ENCODE measurements around the gene PEX5L.
A peak's percentile ranks its signal among the peaks of the same experiment; 100 is the strongest.

The PEX5L gene

GRCh38 chr3:179842061-179842460 is 194.7 kb downstream of the PEX5L start:
- no peak for TF ChIP-seq CTCF (IDR thresholded peaks at IDR 0.05; ENCODE audit: low read depth, low read length)
- no peak for DNase-seq (ENCODE audit: low read depth, low spot score)
- in situ Hi-C loops (cut with HindIII; ENCODE audit: low sequenced_read_pairs) = no loop called here

GRCh38 chr3:179840985-179841384 is 195.8 kb downstream of the PEX5L start:
- peak; percentile 62 for DNase-seq (ENCODE audit: low read depth, low spot score)
- no peak overlapping the region for H3K4me3 ChIP-seq (ENCODE audit: low read depth, low read length)
- no peak for TF ChIP-seq CTCF (IDR thresholded peaks at IDR 0.05; ENCODE audit: low read depth, low read length)
- in situ Hi-C loops (cut with HindIII; ENCODE audit: low sequenced_read_pairs) = no loop called here

More at GRCh38 chr3:179842061-179842460, 194.7 kb downstream of the PEX5L start:
- no peak overlapping the region for H3K4me3 ChIP-seq (ENCODE audit: low read depth, low read length)

- in situ Hi-C loops (cut with HindIII; ENCODE audit: low sequenced_read_pairs) = no loop called here
- DNase-seq (ENCODE audit: low read depth, low spot score) = peak; percentile 17
- H3K4me3 ChIP-seq (ENCODE audit: low read depth, low read length) = no peak overlapping the region
- TF ChIP-seq CTCF (IDR thresholded peaks at IDR 0.05; ENCODE audit: low read depth, low read length) = no peak
Observed at GRCh38 chr3:179837374-179837773, 199.4 kb downstream of the PEX5L start.

- in situ Hi-C loops (cut with HindIII; ENCODE audit: low sequenced_read_pairs) = no loop called here
- TF ChIP-seq CTCF (IDR thresholded peaks at IDR 0.05; ENCODE audit: low read depth, low read length) = no peak
- DNase-seq (ENCODE audit: low read depth, low spot score) = no peak
- no peak overlapping the region for H3K4me3 ChIP-seq (ENCODE audit: low read depth, low read length)
Observed at GRCh38 chr3:179833294-179833693, 203.4 kb downstream of the PEX5L start.

GRCh38 chr3:179832333-179832854 is 204.3 kb downstream of the PEX5L start:
- H3K4me3 ChIP-seq (ENCODE audit: low read depth, low read length) = no peak overlapping the region
- no peak for TF ChIP-seq CTCF (IDR thresholded peaks at IDR 0.05; ENCODE audit: low read depth, low read length)
- DNase-seq (ENCODE audit: low read depth, low spot score) = no peak
- in situ Hi-C loops (cut with HindIII; ENCODE audit: low sequenced_read_pairs) = no loop called here

GRCh38 chr3:179829401-179829800 is 207.3 kb downstream of the PEX5L start:
- no peak for DNase-seq (ENCODE audit: low read depth, low spot score)
- TF ChIP-seq CTCF (IDR thresholded peaks at IDR 0.05; ENCODE audit: low read depth, low read length) = peak; percentile 11
- no peak overlapping the region for H3K4me3 ChIP-seq (ENCODE audit: low read depth, low read length)
- in situ Hi-C loops (cut with HindIII; ENCODE audit: low sequenced_read_pairs) = no loop called here

GRCh38 chr3:179828738-179829137 is 208.0 kb downstream of the PEX5L start:
- TF ChIP-seq CTCF (IDR thresholded peaks at IDR 0.05; ENCODE audit: low read depth, low read length) = no peak
- in situ Hi-C loops (cut with HindIII; ENCODE audit: low sequenced_read_pairs) = no loop called here
- DNase-seq (ENCODE audit: low read depth, low spot score) = no peak
- no peak overlapping the region for H3K4me3 ChIP-seq (ENCODE audit: low read depth, low read length)

Measured in astrocyte of the spinal cord (primary cell).